Hematopoietic multipotent progenitor cell treated with erythropoietin and hydrocortisone succinate and interleukin-3 and kit ligand, for 6 days (in vitro differentiated cells): ENCODE measurements around the gene CD180.

Experiments
- DNase-seq: peaks from one replicate; pipeline ENCODE4 v3.0.0-alpha.2; 2015

Gene CD180

DNA sequence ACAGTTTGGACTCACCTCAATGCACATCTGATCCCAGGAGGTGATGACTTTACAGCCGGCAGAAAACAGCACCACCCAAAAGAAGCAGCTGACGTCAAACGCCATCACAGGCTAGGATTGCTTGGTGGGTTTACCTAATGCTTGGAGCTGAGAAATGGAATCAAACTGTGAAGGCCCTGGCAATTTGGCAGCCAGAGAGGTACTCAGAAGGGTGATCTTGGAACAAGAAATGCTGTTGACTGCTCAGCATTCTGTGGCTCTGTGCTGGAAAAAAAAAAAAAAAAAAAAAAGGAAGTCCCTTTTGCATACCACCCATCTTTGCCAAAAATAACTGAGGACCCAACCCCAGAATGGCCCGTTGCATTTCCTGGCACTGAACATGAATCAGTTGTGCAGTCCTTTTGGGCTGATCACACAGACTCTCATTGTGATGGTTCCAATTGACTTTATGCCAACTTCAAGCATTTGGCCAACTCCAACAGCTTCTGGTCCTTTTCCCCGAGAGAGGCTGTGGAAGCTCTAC is at the start of gene CD180:
CD180 (minus strand) TSS at position 263 of the 523 bp plus-strand sequence; CDS start at position 105, 158 bp downstream.
- no peak for DNase-seq

DNA sequence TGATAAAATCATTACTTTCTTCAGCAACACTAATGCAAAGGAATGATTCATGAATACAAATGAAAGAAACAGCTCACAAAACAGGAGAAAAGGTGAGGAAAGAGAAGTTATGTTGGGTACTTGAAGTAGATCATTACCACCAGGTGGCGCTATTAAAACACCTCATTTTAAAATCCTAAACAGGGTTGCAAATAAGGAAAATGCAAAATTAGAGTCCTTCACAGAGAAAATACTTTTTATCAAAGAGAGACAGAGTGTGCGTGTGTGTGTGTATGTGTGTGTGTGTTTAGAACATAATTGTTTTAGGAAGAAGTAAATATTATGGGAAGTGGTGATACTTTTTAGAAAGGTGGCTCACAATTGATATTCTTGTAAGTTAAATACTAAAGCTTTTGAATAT is 49.5 kb upstream of the CD180 start:
- peak; percentile 86 for DNase-seq

DNA sequence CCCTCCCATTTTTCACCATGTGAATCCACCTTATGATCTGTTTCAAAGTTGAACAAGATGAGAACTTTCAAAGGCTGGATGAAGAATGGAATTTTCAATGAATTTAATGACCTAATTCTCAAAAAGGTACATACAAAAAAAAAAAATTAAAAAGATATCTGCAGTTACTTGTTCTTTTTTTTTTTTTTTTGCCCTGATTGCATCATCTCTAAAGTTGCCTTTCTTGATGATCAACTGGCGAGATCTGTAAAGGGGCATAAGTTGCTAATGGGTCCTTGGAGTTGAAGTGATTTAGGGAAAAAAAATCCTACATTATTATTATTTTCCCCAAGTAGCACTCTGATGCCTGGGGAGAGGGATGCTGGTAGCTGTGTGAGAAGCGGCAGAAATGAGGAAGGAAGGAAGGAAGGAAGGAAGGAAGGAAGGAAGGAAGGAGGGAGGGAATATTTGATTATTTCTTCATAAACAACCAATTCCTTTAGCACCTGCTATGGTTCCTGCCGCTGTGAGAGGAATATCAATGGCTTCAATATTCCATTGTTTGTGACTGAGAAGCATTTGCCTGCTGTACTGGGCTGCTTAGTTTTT is 48.8 kb upstream of the CD180 start:
- DNase-seq, result no peak

DNA sequence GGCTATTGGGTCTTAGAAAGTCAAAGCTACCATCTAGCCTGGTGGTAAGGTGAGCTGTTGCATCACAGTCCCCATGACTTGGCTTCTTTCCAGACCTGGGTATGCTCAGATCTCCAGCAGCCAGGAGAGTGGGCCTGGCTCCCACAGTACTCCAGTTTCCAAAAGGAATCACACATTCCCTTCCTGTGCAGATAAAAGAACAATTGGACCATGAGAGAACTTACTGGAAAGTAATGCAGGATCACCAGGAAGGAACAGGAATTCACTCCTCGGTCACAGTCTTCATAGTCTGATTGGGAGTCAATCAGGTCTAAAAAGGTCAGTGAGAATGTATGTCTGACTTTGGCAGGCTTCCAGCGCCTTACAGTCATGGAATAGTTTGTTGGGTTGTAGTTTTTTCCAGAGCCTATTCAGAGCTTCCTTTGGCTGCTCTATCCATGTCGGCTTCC is 47.8 kb upstream of the CD180 start:
- DNase-seq, result no peak

DNA sequence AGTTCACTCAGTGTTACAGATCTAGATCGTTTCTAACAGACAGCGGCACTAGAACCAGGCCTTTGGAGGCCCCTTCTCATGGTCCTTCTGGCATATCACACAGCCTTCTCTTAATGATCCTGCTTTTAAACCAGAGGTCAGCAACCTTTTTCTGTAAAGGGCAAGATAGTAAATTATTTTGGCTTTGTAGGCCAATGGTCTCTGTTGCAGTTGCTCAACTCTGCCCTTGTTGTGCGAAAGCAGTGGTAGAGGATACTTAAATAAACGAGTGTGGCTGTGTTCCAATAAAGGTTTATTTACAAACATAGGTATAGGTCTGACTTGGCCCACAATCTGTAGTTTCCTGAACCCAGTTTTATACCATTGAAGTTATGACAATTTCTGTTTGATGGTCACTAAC is 47.3 kb upstream of the CD180 start:
- no peak for DNase-seq

DNA sequence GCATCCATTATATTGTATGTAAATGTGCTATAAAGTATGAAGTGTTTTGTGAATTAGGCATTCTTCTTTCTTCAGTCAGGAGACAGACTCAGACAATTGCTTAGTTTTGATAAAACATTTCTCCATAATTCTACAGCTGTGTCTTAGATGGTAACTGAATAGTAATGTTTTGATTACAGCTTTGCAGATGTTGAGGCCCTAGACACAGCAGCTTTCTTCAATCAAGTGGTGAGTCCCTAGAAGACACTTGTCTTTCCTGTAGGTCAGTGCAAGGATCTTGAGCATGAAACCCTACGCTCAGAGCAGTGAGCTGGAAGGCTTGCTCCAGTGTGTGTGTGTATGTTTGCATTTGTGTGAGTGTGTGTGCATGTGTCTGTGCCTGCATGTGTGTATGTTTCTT is 46.8 kb upstream of the CD180 start:
- DNase-seq, result no peak

DNA sequence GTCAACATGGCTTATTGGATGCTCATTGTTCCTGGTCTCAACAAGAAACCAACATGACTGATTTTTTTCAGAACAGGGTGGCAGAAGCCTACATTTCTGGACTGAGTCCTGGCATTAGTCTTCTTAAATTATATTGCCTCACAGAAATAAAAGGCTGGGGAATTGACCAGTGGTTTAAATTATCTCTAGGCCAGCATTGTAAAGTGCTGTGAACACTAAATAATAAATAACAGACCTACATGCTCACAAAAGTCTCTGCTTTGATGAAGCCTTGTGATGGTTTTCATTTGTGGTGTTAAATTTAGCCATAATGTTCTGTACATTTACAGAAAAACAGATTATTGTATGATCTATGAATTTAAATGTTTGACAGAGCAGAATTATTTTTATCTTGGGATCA is 44.7 kb upstream of the CD180 start:
- no peak for DNase-seq

DNA sequence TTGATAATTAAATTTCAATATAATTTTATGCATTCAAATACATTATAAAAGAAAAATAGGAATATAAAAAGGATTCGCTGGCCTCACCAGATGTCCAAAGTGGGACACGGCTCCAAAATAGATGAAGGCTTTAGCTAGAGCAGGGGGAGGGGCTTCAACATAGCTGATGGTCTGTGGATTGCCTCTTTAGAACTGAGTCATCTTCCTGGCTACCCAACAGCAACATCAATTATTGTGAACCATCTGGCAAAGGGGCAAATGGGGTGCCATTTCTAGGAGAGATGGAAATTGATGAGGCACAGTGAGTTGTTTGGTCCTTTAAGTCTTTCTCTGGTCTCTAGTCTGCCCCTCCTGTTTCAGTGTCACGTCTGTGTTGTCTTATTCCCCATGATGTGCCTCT is 44.2 kb upstream of the CD180 start:
- DNase-seq, result no peak

DNA sequence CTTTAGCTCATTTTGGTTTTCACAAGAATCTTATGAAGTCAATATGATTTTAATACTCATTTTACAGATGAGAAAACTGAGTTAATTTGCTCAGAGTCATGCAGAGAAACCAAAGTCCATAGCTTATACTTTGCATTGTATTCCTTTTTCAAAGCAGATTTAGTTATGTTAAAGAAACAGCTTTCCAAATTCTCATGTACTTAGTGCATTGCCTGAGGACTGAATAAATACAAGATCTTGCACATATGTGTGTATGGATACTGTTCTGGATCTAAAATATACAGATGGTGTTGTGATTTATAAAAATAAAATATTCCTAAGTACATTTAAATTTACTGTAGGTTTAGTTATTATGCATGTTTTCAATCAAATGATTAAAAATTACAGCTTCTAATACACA is 43.5 kb upstream of the CD180 start:
- DNase-seq, result no peak

DNA sequence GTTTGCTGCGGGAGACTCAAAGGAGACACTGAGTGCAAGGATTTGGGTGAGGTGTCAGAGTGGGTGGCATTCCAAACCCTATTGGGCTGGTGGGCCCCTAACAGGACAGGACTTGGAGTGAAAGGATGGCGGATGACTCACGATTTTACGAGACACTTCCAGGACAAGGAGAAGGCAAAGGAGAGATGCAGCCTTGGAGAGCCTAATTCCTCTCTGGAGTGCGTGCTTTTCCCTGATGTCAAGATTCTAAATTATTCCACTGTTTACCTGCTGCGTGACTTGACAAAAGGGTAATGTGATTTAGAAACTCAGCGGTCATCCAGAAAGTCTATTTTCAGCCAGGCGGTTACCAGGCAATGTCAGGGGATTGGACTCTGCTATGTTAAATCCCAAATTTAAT is 41.6 kb upstream of the CD180 start:
- no peak for DNase-seq

DNA sequence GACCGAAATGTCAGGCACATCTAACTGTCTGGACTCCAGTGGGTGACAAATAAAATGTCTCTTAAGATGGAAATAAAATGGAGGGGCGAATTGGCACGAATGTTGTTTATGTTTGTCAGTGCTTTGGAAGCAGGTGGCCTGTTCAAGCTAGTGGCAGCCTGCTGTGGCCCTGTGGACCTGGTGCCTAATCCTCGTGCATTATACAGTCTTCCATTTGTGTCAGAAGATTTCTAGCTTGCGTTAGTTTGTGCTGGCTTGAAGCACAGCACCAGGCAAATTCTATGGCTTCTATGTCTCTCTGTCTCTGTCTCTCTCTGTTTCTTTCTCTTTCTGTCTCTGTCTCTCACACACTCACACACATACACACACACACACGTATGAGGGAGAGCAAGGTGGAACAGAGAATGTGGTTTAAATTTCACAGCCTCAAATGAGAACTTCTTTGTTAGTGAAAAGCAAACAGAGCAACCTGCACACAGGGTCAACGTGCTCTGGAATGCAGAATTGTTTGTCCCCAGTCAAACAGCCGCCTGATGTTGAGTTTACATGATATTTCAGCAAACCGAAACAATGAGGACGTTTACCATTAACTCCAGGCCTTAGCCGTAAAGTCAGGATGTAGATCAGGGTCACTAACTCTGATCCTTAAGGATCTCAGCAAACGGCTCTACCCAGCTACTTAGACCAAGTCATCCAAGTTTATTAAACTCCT is 39.0 kb upstream of the CD180 start:
- no peak for DNase-seq

DNA sequence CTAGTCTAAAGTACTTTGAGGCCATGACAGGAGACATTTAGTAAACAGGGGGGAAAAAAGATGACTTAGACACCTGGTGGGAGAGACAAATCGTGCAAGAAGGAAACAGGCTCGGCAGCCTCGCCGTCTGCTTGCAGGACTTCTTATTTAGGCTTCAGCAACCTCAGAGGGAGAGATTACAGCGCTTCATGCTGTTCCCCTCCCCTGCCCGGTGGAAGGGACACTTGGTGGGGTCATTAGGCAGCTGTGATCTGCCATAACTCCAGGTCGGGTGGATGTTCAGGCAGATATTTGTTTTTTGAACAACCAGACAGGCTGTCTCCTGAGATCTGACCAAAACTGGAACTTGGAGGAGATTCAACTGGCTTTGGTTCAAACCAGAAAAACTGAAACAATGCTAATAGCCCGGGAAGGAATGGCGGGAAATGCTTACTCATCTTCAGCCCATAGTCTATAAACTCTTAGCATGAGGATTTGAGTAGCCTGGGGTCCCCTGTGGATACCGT is 38.1 kb upstream of the CD180 start:
- peak; percentile 76 for DNase-seq

DNA sequence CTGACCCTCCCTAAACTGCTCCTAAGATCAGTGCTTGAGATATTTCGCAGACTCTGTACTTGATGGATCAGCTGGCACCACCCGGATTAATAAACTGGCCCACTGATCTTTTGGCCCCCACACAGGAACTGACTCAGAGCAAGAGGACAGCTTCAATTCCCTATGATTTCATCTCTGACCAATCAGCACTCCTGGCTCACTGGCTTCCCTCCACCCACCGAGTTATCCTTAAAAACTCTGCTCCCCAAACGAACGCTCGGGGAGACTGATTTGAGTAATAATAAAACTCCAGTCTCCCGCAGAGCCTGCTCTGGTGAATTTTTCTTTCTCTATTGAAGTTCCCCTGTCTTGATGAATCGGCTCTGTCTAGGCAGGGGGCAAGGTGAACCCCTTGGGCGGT is 36.5 kb upstream of the CD180 start:
- DNase-seq, result no peak

DNA sequence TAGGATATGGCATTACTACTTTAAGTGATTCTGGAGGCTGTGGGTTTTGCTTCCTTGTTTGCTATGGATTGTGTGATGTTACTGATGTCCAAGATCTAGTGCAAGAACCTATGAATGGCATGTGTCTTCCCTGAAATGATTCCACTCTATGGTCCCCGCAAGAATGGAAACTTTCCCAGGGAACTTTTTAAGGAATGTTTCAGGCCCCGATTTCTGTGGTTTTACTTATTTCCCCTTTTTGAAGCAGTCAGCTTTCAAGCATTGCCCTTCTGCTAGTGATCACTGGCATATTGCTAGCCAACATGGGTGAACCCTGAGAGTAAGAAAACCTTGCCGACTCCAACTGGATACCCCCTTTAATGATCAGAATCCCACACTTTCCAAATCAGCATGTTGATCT is 26.6 kb upstream of the CD180 start:
- DNase-seq, result no peak

DNA sequence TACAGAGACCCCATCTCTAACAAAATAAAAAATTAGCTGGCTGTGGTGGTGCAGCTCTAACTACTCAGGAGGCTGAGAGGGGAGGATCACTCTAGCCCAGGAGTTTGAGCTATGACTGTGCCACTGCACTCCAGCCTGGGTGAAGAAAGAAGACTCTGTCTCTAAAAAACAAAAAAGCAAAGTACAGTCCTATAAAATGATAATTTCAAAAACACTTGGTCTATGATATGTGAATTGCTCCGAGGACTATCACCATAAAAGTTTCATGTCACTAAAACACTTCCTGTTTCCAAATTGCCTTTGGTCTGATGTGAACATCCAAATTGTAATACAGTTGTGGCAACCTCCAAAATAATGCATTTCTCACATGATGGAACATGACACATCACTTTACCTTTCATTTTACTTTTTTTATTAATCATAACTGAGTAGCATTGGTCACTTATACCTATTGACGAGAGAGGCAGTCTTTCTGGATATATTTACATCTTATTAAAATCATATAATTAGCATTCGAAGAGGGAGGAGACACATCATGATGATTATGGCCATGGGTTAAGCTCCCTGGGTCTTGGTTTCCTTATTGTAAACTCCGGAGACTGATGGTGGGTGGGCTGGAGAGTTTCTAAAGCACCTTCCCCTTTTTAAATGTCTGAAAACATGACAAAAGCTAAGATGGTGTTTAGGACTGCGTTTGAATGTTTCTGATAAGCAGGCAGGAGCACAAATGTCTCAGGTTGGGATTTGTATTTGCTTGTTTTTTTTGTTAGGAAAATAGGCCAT is 25.8 kb upstream of the CD180 start:
- no peak for DNase-seq

DNA sequence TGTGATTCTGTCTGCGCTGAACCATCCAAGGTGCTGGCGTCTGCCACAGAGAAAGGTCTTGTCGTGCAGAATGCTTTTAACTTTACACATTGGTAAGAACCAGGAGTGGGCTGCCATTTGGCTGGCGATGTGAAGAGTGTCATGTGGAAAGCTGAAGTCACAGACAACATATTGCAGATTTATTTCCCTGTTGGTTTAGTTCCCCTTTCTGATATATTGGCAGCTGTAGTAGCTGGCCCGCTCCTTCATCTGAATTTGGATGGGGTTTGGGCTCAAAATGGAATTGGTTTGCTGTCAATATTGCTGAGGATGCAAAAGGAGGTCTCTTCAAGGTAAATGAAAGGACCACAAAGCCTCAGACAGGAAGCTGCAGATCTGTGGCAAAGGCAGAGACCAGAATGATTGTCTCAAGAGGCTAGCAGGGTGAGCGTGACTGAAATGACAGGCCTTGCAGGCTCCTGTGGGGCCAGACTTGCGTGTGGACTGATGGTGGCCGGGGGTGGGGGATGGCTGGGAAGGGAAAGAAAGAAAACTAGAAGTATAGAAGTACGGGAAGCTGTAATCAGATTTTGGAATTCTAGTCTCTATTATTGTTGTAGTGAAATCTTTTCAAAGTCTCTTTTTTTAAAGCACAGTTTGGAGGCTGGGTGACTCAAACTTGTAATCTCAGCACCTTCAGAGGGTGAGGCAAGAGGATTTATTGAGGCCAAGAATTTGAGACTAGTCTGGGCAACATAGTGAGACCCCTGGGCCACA is 25.1 kb upstream of the CD180 start:
- DNase-seq, result peak; percentile 31

DNA sequence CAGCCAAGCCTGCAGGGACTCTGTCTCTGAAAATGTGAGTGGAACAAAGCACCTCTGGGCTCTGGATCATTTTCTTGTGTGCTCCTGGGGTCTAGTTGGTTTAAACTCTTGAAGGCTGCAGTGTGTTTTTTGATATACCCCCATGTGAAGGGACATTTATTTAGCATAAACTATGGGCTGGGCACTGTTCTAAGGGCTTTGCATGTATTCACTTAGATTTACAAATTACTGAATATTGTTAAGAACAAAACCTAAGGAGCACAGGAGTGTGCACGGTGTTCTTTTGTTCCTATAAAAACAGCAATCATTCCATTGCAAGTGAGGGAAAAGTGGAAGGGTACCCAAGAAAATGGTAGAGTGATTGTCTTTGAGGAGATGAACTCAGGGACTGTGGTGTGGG is 20.0 kb upstream of the CD180 start:
- DNase-seq, result no peak

DNA sequence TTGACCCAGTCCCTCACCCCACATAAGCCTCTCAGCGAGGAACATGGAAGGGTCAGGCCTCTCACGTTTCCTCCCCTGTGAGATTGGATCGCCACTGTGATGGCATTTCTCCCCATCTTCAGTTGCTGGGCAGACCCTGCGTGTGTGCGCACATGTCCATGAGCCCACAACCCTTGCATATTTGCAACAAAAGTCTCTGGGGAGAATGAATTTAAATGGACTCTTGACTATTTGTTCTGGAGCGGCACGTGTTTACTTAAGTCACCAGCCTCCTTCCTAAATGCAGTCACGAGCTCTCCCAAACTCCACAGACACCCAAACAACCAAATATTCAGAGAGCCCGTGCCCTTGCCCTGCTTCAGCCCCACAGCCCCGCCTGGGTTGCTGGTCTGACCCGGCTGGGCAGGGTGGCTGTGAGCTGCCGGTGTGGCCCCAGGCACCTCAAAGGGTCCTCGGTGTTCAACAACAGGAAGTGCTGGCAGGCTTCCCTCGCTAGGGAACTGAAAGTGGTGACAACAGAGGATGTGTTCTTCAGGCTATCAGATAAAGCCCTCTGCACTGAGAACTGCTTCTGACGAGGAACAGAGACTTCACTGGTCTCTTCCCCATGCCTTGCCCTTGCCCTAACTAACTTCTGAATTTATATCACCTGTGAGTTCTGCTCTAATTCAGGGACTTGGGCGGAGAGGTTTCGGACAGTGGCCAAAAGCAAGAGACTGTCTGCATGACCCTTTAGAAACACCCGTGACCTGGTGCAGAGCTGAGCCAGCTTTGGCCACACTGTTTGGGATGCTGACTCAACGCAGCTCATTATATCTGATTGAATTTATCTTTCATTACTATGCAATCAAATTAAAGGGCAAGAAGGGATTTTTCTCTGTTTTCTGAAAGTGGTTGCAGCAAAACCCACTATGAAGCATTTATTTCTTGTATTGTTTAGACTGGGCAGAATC is 19.2 kb upstream of the CD180 start:
- DNase-seq, result peak; percentile 93

DNA sequence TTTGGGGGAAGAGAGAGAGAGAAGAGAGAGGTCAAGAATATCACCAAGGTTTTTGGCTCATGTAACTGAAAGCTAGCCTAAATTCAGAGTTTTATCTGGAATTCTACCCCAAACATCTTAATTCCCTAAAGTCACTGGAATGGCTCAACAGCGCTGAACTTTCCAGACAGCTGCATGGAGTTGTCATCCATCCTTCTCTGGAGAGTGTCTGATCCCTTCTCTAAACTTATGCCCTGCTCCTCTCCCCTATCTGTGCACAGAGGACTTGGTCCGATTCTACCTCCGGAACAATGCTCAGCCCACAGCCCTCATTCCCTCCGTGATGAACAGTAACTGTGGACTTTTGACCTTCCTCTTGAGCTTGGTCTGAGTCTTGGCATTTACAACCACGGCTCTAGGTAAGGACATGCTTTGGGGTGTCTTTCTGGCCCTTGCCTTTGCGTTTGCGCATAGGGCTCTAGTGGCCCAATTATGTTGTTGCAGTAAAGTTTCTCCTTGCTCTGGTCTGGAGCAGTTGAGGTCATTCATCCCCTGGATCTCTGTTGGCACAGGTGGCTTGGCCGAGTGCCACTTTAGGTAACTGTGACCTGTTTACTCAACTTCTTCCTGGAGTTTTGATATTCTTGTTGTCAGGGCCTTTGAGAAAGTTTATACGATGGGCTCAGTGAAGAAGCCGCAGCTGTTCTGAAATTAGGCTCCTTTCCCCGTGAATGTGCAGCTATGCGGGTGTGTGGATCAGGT is 18.3 kb upstream of the CD180 start:
- DNase-seq, result no peak

DNA sequence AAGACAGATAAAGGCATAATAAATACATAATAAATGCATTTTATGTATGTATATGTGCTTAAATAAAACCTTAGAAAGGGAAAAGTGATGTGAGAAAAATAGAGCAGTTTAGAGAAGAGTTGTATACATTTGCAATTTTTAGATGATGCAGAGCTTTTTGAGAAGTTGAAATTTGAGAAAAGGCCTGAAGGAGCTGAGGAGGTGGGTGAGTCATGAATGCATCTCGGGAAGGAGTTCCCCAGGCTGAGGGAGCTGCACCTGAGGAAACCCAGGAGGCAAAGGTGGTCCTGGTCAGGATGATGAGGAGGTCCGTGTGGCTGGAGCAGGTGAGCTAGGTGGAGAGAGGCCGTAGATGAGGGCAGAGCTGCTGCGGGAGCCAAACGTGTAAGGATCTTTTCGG is 17.4 kb upstream of the CD180 start:
- DNase-seq, result no peak

DNA sequence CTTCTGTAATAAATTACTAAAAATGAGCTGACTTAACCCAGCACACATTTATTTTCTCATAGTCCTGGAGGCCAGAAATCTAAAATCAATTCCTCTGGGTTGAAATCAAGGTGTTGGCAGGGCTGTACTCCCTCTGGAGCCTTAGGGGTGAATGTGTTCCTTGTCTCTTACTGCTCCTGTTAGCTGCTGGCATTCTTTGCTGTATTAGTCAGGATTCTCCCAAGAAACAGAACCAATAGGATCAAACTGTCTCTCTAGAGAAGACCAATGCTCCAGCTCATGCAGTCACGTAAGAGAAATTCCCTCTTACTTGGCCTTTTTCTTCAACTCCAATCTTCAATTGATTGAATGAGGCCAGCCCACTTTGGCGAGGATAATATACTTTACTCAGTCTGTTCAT is 15.3 kb upstream of the CD180 start:
- no peak for DNase-seq
